AML-193 (cell line): ENCODE data around the gene FH.

Experiments
- DNase-seq, 2 experiments: peaks; one replicate each; lab custom pipeline; 2025; lab: John Stamatoyannopoulos, UW

Gene FH

DNA sequence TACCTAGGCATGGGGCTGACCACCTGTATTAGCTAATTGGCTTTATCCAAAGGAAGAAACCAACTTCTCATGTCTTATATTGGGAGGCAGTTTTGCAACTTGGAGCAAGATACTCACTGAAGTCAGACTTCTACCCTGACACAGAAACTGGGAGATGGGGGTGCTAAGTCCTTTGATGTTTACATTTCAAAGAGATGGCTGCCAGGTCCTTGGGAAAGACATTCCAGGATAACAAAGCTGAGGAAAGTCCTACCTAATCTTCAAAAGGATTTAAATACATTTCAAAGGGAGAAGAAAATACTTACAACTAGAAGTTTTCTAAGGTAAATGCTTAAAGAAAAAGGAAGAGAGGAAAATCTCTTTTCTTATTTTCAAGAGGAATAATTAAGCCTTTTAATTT, 62.1 kb downstream of the FH start:
- no peak for DNase-seq

DNA sequence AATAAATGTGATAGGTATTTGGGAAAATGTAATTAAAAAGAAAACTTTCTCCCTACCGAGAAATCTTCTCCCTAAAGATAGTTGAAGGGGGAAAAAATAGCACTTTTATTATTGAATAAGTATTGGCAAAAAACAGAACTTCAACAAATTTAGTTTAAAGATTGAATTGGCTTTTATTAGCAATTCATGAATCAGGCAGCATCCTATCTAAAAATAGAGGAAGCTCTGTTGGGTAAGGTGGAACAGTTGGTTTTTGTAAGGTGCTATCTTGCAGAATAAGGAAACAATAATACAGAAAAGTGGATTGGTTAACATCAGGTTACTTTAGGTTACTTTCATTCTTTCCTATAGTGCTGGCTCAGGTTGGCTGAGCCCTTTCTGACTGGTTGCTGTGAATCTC, 62.8 kb downstream of the FH start:
- no peak for DNase-seq

DNA sequence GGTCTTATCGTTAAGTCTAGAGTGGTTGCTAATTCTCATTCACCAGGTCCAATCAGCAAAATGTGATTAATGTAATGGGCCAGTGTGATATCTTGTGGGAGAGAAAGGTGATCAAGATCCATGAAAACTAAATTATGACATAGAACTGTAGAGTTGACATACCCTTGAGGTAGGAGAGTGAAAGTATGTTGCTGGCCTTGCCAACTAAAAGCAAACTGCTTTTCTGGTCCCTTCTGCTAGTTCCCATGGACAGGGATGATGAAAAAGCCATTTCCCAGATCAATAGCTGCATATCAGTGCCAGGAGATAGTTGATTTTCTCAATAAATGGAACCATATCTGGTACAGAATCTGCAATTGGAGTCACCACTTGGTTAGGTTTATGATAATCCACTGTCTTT, 65.8 kb downstream of the FH start:
- no peak for DNase-seq

DNA sequence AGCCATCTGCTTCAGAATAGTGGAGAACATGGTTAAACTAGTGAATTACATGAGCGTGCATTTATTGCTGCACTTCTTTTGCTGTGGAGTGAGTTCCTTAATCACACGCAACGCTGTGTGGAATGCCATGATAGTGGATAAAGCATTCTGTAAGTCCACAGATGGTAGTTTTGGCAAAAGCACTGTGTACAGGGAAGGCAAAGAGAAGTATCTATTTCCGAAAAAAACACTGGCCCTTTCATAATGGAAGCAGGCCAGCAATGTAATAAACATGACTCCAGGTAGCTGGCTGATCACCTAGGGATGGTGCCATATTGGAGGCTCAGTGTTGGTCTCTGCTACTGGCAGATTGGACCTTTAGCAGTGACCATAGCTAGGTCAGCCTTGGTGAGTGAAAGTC, 67.6 kb downstream of the FH start:
- DNase-seq: no peak
